Stimulated activated CD8-positive, alpha-beta memory T cell treated with anti-CD3 and anti-CD28 coated beads, Interleukin-15, amount 100 ng/mL, for 24 hours (primary cell): Measurements from ENCODE around the gene GYS2.
A peak's percentile ranks its signal among the peaks of the same experiment; 100 is the strongest.

ENCODE experiments used
- DNase-seq: peaks from one replicate; pipeline ENCODE4 v3.0.0-alpha.2; 2020; ENCODE audit warnings: low read depth

Gene GYS2

GRCh38 chr12:21552635-21553328, 51.9 kb downstream of the GYS2 start:
- DNase-seq: no peak

- DNase-seq: no peak
Measured at GRCh38 chr12:21551841-21552465, 52.7 kb downstream of the GYS2 start.

GRCh38 chr12:21547437-21547836, 57.2 kb downstream of the GYS2 start:
- DNase-seq: no peak

- DNase-seq: no peak
Measured at GRCh38 chr12:21546716-21547115, 57.9 kb downstream of the GYS2 start.

GRCh38 chr12:21545557-21545956, 59.1 kb downstream of the GYS2 start:
- DNase-seq: no peak

GRCh38 chr12:21543151-21543550, 61.5 kb downstream of the GYS2 start:
- no peak for DNase-seq

- no peak for DNase-seq
Measured at GRCh38 chr12:21542403-21542802, 62.2 kb downstream of the GYS2 start.

- no peak for DNase-seq
Measured at GRCh38 chr12:21541773-21542172, 62.9 kb downstream of the GYS2 start.

- no peak for DNase-seq
Measured at GRCh38 chr12:21539797-21540196, 64.8 kb downstream of the GYS2 start.

- DNase-seq: no peak
Measured at GRCh38 chr12:21538061-21538653, 66.5 kb downstream of the GYS2 start.

- no peak for DNase-seq
Measured at GRCh38 chr12:21529456-21529855, 75.2 kb downstream of the GYS2 start.

- DNase-seq: no peak
Measured at GRCh38 chr12:21528953-21529352, 75.7 kb downstream of the GYS2 start.

- DNase-seq: peak; percentile 10
Measured at GRCh38 chr12:21527451-21528180, 77.0 kb downstream of the GYS2 start.

GRCh38 chr12:21526721-21527345, 77.8 kb downstream of the GYS2 start:
- no peak for DNase-seq

- DNase-seq: no peak
Measured at GRCh38 chr12:21526053-21526452, 78.6 kb downstream of the GYS2 start, which contains the start of gene SPX. SPX (plus strand) TSS chr12:21526296; CDS start chr12:21526473, 177 bp downstream.

- no peak for DNase-seq
Measured at GRCh38 chr12:21523148-21523547, 81.5 kb downstream of the GYS2 start.

- DNase-seq: no peak
Measured at GRCh38 chr12:21521541-21521940, 83.1 kb downstream of the GYS2 start.

- no peak for DNase-seq
Measured at GRCh38 chr12:21518451-21518850, 86.2 kb downstream of the GYS2 start.

GRCh38 chr12:21516281-21516680, 88.4 kb downstream of the GYS2 start:
- DNase-seq: no peak

- DNase-seq: no peak
Measured at GRCh38 chr12:21509768-21510167, 94.9 kb downstream of the GYS2 start.

- DNase-seq: no peak
Measured at GRCh38 chr12:21507849-21508248, 96.8 kb downstream of the GYS2 start.

GRCh38 chr12:21505888-21506287, 98.8 kb downstream of the GYS2 start:
- no peak for DNase-seq
